Measurements from ENCODE around the gene GPR63. TPM values are rescaled to one million over a fixed set of nuclear protein-coding genes. Genes with fewer than 3 reads are reported as not detected.

The GPR63 gene
- total RNA-seq, 1 donor from 2014 or later, result 2.4 TPM

GRCh38 chr6:96816301-96816817 is 20.9 kb downstream of the GPR63 start:
- peak; percentile 81 for DNase-seq

- no peak for DNase-seq
These were observed 22.7 kb downstream of the GPR63 start for GRCh38 chr6:96814625-96815024.

GRCh38 chr6:96812077-96812703 is 25.1 kb downstream of the GPR63 start:
- no peak for DNase-seq

- no peak for DNase-seq
These were observed 25.6 kb downstream of the GPR63 start for GRCh38 chr6:96811670-96812069.

GRCh38 chr6:96811136-96811535 is 26.1 kb downstream of the GPR63 start:
- DNase-seq, result no peak

- DNase-seq, result no peak
These were observed 28.2 kb downstream of the GPR63 start for GRCh38 chr6:96809119-96809518.

GRCh38 chr6:96803106-96803481 is 34.2 kb downstream of the GPR63 start:
- DNase-seq, result no peak

- no peak for DNase-seq
These were observed 41.8 kb downstream of the GPR63 start for GRCh38 chr6:96795481-96795880.

GRCh38 chr6:96794980-96795379 is 42.3 kb downstream of the GPR63 start:
- no peak for DNase-seq

GRCh38 chr6:96792561-96793190 is 44.6 kb downstream of the GPR63 start:
- no peak for DNase-seq

GRCh38 chr6:96789871-96790270 is 47.4 kb downstream of the GPR63 start:
- DNase-seq, result no peak

GRCh38 chr6:96787846-96788580 is 49.3 kb downstream of the GPR63 start:
- DNase-seq, result no peak

- DNase-seq, result no peak
These were observed 50.9 kb downstream of the GPR63 start for GRCh38 chr6:96786336-96786735.

GRCh38 chr6:96784650-96785049 is 52.6 kb downstream of the GPR63 start:
- DNase-seq, result no peak

GRCh38 chr6:96783307-96783706 is 54.0 kb downstream of the GPR63 start:
- no peak for DNase-seq

- no peak for DNase-seq
These were observed 55.7 kb downstream of the GPR63 start for GRCh38 chr6:96781557-96781956.

GRCh38 chr6:96777113-96777512 is 60.2 kb downstream of the GPR63 start:
- no peak for DNase-seq

GRCh38 chr6:96775727-96776400 is 61.4 kb downstream of the GPR63 start:
- DNase-seq, result no peak

GRCh38 chr6:96766769-96767168 is 70.5 kb downstream of the GPR63 start:
- DNase-seq, result no peak

GRCh38 chr6:96762599-96762998 is 74.7 kb downstream of the GPR63 start:
- DNase-seq, result no peak

GRCh38 chr6:96761794-96762193 is 75.5 kb downstream of the GPR63 start:
- no peak for DNase-seq

GRCh38 chr6:96760153-96760687 is 77.1 kb downstream of the GPR63 start:
- peak; percentile 24 for DNase-seq

- no peak for DNase-seq
These were observed 82.2 kb downstream of the GPR63 start for GRCh38 chr6:96755096-96755495.
